Measurements from ENCODE around the gene CFLAR. TPM values are rescaled to one million over a fixed set of nuclear protein-coding genes. Genes with fewer than 3 reads are reported as not detected.

CFLAR gene
- polyA plus RNA-seq, 1 donor from 2014 or later: 1.6 TPM

- Histone ChIP-seq H2AFZ (ENCODE audit: low read depth, low read length) (no peak overlapping the region), H3K9ac (ENCODE audit: low read length) (no peak overlapping the region), H4K20me1 (ENCODE audit: insufficient read depth) (no peaks in the 10 kb centered on the region), H3F3A (ENCODE audit: insufficient read depth, low read length, poor library complexity, severe bottlenecking) (no peaks in the 10 kb centered on the region), H3K9me3 (ENCODE audit: low read length) (no peaks in the 10 kb centered on the region), H3K36me3 (ENCODE audit: insufficient read depth, low read length) (no peaks in the 10 kb centered on the region), H3K9me2 (ENCODE audit: insufficient read depth, low read length) (no peaks in the 10 kb centered on the region), H3K4me3 (ENCODE audit: low read length) (no peak overlapping the region), H3K27ac (ENCODE audit: low read length) (no peak overlapping the region), H3K27me3 (ENCODE audit: insufficient read depth, low read depth, low read length) (no peaks in the 10 kb centered on the region), H3K79me2 (replicated peaks; ENCODE audit: insufficient read depth, low read length) (no peaks in the 10 kb centered on the region), H3K4me2 (ENCODE audit: low read length) (no peak overlapping the region)
- TF ChIP-seq EP300 (conservative IDR thresholded peaks at IDR 0.05; ENCODE audit: poor library complexity, severe bottlenecking) (no peak), CTCF (IDR thresholded peaks at IDR 0.05; ENCODE audit: poor library complexity, severe bottlenecking) (no peak), EZH2 (IDR thresholded peaks at IDR 0.05; ENCODE audit: borderline replicate concordance, insufficient read depth, low read length, poor library complexity, severe bottlenecking) (no peak), POLR2AphosphoS5 (IDR thresholded peaks at IDR 0.05) (no peak), RAD21 (conservative IDR thresholded peaks at IDR 0.05) (no peak)
Observed at GRCh38 chr2:201111096-201111495, 4.9 kb upstream of the CFLAR start.

GRCh38 chr2:201114350-201114749 is 1.6 kb upstream of the CFLAR start:
- no peaks in the 10 kb centered on the region for H3K79me2 ChIP-seq (replicated peaks; ENCODE audit: insufficient read depth, low read length)
- H3F3A ChIP-seq (ENCODE audit: insufficient read depth, low read length, poor library complexity, severe bottlenecking): no peaks in the 10 kb centered on the region
- no peaks in the 10 kb centered on the region for H3K36me3 ChIP-seq (ENCODE audit: insufficient read depth, low read length)
- no peaks in the 10 kb centered on the region for H3K9me2 ChIP-seq (ENCODE audit: insufficient read depth, low read length)
- no peak overlapping the region for H3K9ac ChIP-seq (ENCODE audit: low read length)
- no peak overlapping the region for H3K4me2 ChIP-seq (ENCODE audit: low read length)
- H3K27ac ChIP-seq (ENCODE audit: low read length): no peak overlapping the region
- H3K9me3 ChIP-seq (ENCODE audit: low read length): no peaks in the 10 kb centered on the region
- H2AFZ ChIP-seq (ENCODE audit: low read depth, low read length): no peak overlapping the region
- H3K27me3 ChIP-seq (ENCODE audit: insufficient read depth, low read depth, low read length): peaks cover 10% of the 10 kb centered on the region
- H4K20me1 ChIP-seq (ENCODE audit: insufficient read depth): no peaks in the 10 kb centered on the region
- TF ChIP-seq REST (IDR thresholded peaks at IDR 0.05; ENCODE audit: borderline replicate concordance) (no peak), POLR2AphosphoS5 (IDR thresholded peaks at IDR 0.05) (no peak), SMC3 (conservative IDR thresholded peaks at IDR 0.05; ENCODE audit: poor library complexity) (no peak), RAD21 (conservative IDR thresholded peaks at IDR 0.05) (no peak), MXI1 (conservative IDR thresholded peaks at IDR 0.05; ENCODE audit: poor library complexity, severe bottlenecking) (no peak), CTCF (IDR thresholded peaks at IDR 0.05; ENCODE audit: poor library complexity, severe bottlenecking) (no peak), EZH2 (IDR thresholded peaks at IDR 0.05; ENCODE audit: borderline replicate concordance, insufficient read depth, low read length, poor library complexity, severe bottlenecking) (no peak), EP300 (conservative IDR thresholded peaks at IDR 0.05; ENCODE audit: poor library complexity, severe bottlenecking) (no peak), TAF1 (IDR thresholded peaks at IDR 0.05; ENCODE audit: low read depth) (no peak)
- H3K4me3 ChIP-seq (ENCODE audit: low read length): no peak overlapping the region

Data from neural cell (in vitro differentiated cells).